ENCODE data around the gene TSPAN2. TPM values are rescaled to one million over a fixed set of nuclear protein-coding genes. Genes with fewer than 3 reads are reported as not detected.
A peak's percentile ranks its signal among the peaks of the same experiment; 100 is the strongest.

The TSPAN2 gene
- total RNA-seq, result 4.3 TPM
- long read RNA-seq, transcript TSPAN2-202 (8 exons, 3,177 nt), result major isoform, 6 of 9 reads
- long read RNA-seq, partial matches to known transcripts, result 0 of 9 reads
- long read RNA-seq, other reads (novel, unspliced or antisense), result 2 of 9 reads

- peak; percentile 30 for TF ChIP-seq CTCF (IDR thresholded peaks at IDR 0.05)
Measured at GRCh38 chr1:115089420-115090185, at the start of gene TSPAN2. Gene TSPAN2 (minus strand): TSS chr1:115089503. CDS start chr1:115089432, 71 bp downstream.

GRCh38 chr1:115138973-115139372 lies 49.7 kb upstream of the TSPAN2 start:
- peak; percentile 84 for TF ChIP-seq CTCF (IDR thresholded peaks at IDR 0.05)
- ATAC-seq, result peak; percentile 94 to 96
- Histone ChIP-seq H3K36me3 (no peaks in the 10 kb centered on the region), H3K27me3 (ENCODE audit: low read depth) (no peaks in the 10 kb centered on the region), H3K9me3 (no peaks in the 10 kb centered on the region), H3K27ac (no peak overlapping the region), H3K4me1 (no peaks in the 10 kb centered on the region), H3K4me3 (no peak overlapping the region)
- intact Hi-C loops (cut with DNase I), result loop anchor here (10.0 kb wide), 1 partner anchor 456 kb away; no protein-coding TSS in a partner anchor
- peak; percentile 89 for DNase-seq

More at GRCh38 chr1:115089420-115090185, at the start of gene TSPAN2:
- peak; percentile 76 for DNase-seq
- Histone ChIP-seq H3K27me3 (ENCODE audit: low read depth) (no peaks in the 10 kb centered on the region), H3K36me3 (no peaks in the 10 kb centered on the region), H3K9me3 (no peaks in the 10 kb centered on the region), H3K27ac (peak within 1 kb of the TSS; percentile 67), H3K4me1 (peaks cover 47% of the 10 kb centered on the region), H3K4me3 (peak within 1 kb of the TSS; percentile 76)
- ATAC-seq, result peak; percentile 82 to 83
- intact Hi-C loops (cut with DNase I), result no loop called here

GRCh38 chr1:115138271-115138670 lies 49.0 kb upstream of the TSPAN2 start:
- H3K27me3 ChIP-seq (ENCODE audit: low read depth), result no peaks in the 10 kb centered on the region
- H3K4me1 ChIP-seq, result no peaks in the 10 kb centered on the region
- intact Hi-C loops (cut with DNase I), result loop anchor here (10.0 kb wide), 1 partner anchor 457 kb away; no protein-coding TSS in a partner anchor
- no peak overlapping the region for H3K27ac ChIP-seq
- ATAC-seq (no peak), DNase-seq (no peak)
- no peaks in the 10 kb centered on the region for H3K9me3 ChIP-seq
- no peak for TF ChIP-seq CTCF (IDR thresholded peaks at IDR 0.05)
- no peak overlapping the region for H3K4me3 ChIP-seq
- H3K36me3 ChIP-seq, result no peaks in the 10 kb centered on the region

- no peak for TF ChIP-seq CTCF (IDR thresholded peaks at IDR 0.05)
- Histone ChIP-seq H3K9me3 (no peaks in the 10 kb centered on the region), H3K27me3 (ENCODE audit: low read depth) (no peaks in the 10 kb centered on the region), H3K27ac (no peak overlapping the region), H3K4me1 (no peaks in the 10 kb centered on the region), H3K36me3 (no peaks in the 10 kb centered on the region), H3K4me3 (no peak overlapping the region)
- ATAC-seq (no peak), DNase-seq (no peak)
- intact Hi-C loops (cut with DNase I), result loop anchor here (10.0 kb wide), 1 partner anchor 458 kb away; no protein-coding TSS in a partner anchor
Measured at GRCh38 chr1:115137191-115137590, 47.9 kb upstream of the TSPAN2 start.

- H3K4me3 ChIP-seq, result no peak overlapping the region
- no peaks in the 10 kb centered on the region for H3K4me1 ChIP-seq
- H3K27ac ChIP-seq, result no peak overlapping the region
- H3K9me3 ChIP-seq, result no peaks in the 10 kb centered on the region
- ATAC-seq (no peak), DNase-seq (no peak)
- no peak for TF ChIP-seq CTCF (IDR thresholded peaks at IDR 0.05)
- H3K27me3 ChIP-seq (ENCODE audit: low read depth), result no peaks in the 10 kb centered on the region
- intact Hi-C loops (cut with DNase I), result loop anchor here (10.0 kb wide), 1 partner anchor 458 kb away; no protein-coding TSS in a partner anchor
- no peaks in the 10 kb centered on the region for H3K36me3 ChIP-seq
Measured at GRCh38 chr1:115136706-115137105, 47.4 kb upstream of the TSPAN2 start.

Data from lower lobe of right lung (tissue), 2 donors.